HEK293 (cell line): ENCODE results near the gene ALOX12B.

ENCODE experiments used
- CTCF ChIP-seq: fragments of 450-650 bp; formaldehyde crosslinking; IDR thresholded peaks from 2 replicates; pipeline ENCODE4 v1.5.1; 2016; ENCODE audit warnings: missing biosample characterization, missing genetic modification characterization
- EGR2 ChIP-seq: fragments of 450-650 bp; formaldehyde crosslinking; IDR thresholded peaks from 2 replicates; pipeline ENCODE4 v1.5.1; 2016; ENCODE audit warnings: low read depth, missing biosample characterization, missing genetic modification characterization
- GFI1B ChIP-seq: fragments of 450-650 bp; formaldehyde crosslinking; IDR thresholded peaks from 2 replicates; pipeline ENCODE4 v1.5.1; 2016; ENCODE audit warnings: missing biosample characterization, missing genetic modification characterization
- MYNN ChIP-seq: fragments of 450-650 bp; formaldehyde crosslinking; IDR thresholded peaks from 2 replicates; pipeline ENCODE4 v1.5.1; 2016; ENCODE audit warnings: missing biosample characterization, missing genetic modification characterization, borderline replicate concordance
- PRDM10 ChIP-seq: fragments of 450-650 bp; formaldehyde crosslinking; IDR thresholded peaks from 2 replicates; pipeline ENCODE4 v1.5.1; 2016; ENCODE audit warnings: missing biosample characterization, missing genetic modification characterization
- PRDM6 ChIP-seq: fragments of 450-650 bp; formaldehyde crosslinking; IDR thresholded peaks from 2 replicates; pipeline ENCODE4 v1.5.1; 2017; ENCODE audit warnings: missing biosample characterization, missing genetic modification characterization
- WT1 ChIP-seq: fragments of 450-650 bp; formaldehyde crosslinking; IDR thresholded peaks from 2 replicates; pipeline ENCODE4 v1.5.1; 2016; ENCODE audit warnings: missing biosample characterization, missing genetic modification characterization
- YY1 ChIP-seq: fragments of 450-650 bp; formaldehyde crosslinking; IDR thresholded peaks from 2 replicates; pipeline ENCODE4 v1.5.1; 2018; ENCODE audit warnings: missing biosample characterization, missing genetic modification characterization
- ZBTB17 ChIP-seq: fragments of 450-650 bp; formaldehyde crosslinking; IDR thresholded peaks from 2 replicates; pipeline ENCODE4 v1.5.1; 2016; ENCODE audit warnings: missing biosample characterization, missing genetic modification characterization
- ZNF10 ChIP-seq: fragments of 450-650 bp; formaldehyde crosslinking; IDR thresholded peaks from 2 replicates; pipeline ENCODE4 v1.5.1; 2017; ENCODE audit warnings: missing biosample characterization, missing genetic modification characterization
- ZNF169 ChIP-seq: fragments of 450-650 bp; formaldehyde crosslinking; IDR thresholded peaks from 2 replicates; pipeline ENCODE4 v1.5.1; 2016; ENCODE audit warnings: missing biosample characterization, missing genetic modification characterization
- ZNF174 ChIP-seq: fragments of 450-650 bp; formaldehyde crosslinking; IDR thresholded peaks from 2 replicates; pipeline ENCODE4 v1.5.0; 2017; ENCODE audit warnings: missing biosample characterization, mild to moderate bottlenecking, missing genetic modification characterization
- ZNF223 ChIP-seq: fragments of 450-650 bp; formaldehyde crosslinking; IDR thresholded peaks from 2 replicates; pipeline ENCODE4 v1.5.1; 2016; ENCODE audit warnings: missing biosample characterization, missing genetic modification characterization
- ZNF26 ChIP-seq: fragments of 450-650 bp; formaldehyde crosslinking; IDR thresholded peaks from 2 replicates; pipeline ENCODE4 v1.5.1; 2016; ENCODE audit warnings: missing biosample characterization, missing genetic modification characterization
- ZNF280D ChIP-seq: fragments of 450-650 bp; formaldehyde crosslinking; IDR thresholded peaks from 2 replicates; pipeline ENCODE4 v1.5.1; 2016; ENCODE audit warnings: missing biosample characterization, missing genetic modification characterization
- ZNF311 ChIP-seq: fragments of 450-650 bp; formaldehyde crosslinking; IDR thresholded peaks from 2 replicates; pipeline ENCODE4 v1.5.1; 2017; ENCODE audit warnings: missing biosample characterization, missing genetic modification characterization, borderline replicate concordance
- ZNF350 ChIP-seq: fragments of 450-650 bp; formaldehyde crosslinking; IDR thresholded peaks from 2 replicates; pipeline ENCODE4 v1.5.0; 2017; ENCODE audit warnings: missing biosample characterization, mild to moderate bottlenecking, missing genetic modification characterization
- ZNF510 ChIP-seq: fragments of 450-650 bp; formaldehyde crosslinking; IDR thresholded peaks from 2 replicates; pipeline ENCODE4 v1.5.1; 2018; ENCODE audit warnings: mild to moderate bottlenecking, missing genetic modification characterization, missing biosample characterization; ENCODE audit not compliant: insufficient replicate concordance
- ZNF530 ChIP-seq: fragments of 450-650 bp; formaldehyde crosslinking; IDR thresholded peaks from 2 replicates; pipeline ENCODE4 v1.5.1; 2016; ENCODE audit warnings: low read depth, missing biosample characterization, missing genetic modification characterization
- ZNF747 ChIP-seq: fragments of 450-650 bp; formaldehyde crosslinking; IDR thresholded peaks from 2 replicates; pipeline ENCODE4 v1.5.1; 2016; ENCODE audit warnings: missing biosample characterization, missing genetic modification characterization
- ZXDB ChIP-seq: fragments of 450-650 bp; formaldehyde crosslinking; IDR thresholded peaks from 2 replicates; pipeline ENCODE4 v1.5.1; 2016; ENCODE audit warnings: missing biosample characterization, missing genetic modification characterization
- TF ChIP-seq, protein P1 (sequence below): fragments of 450-650 bp; formaldehyde crosslinking; IDR thresholded peaks from 2 replicates; pipeline ENCODE4 v1.5.1; 2017; ENCODE audit warnings: missing biosample characterization, missing genetic modification characterization
- TF ChIP-seq, protein P2 (sequence below): fragments of 450-650 bp; formaldehyde crosslinking; IDR thresholded peaks from 2 replicates; pipeline ENCODE4 v1.5.1; 2017; ENCODE audit warnings: missing biosample characterization, missing genetic modification characterization

Gene ALOX12B

GRCh38 chr17:8118769-8119580 lies 31.5 kb upstream of the ALOX12B start (continued):
- TF ChIP-seq ZNF280D (tag by site-specific recombination), result no peak
- TF ChIP-seq, protein P1, sequence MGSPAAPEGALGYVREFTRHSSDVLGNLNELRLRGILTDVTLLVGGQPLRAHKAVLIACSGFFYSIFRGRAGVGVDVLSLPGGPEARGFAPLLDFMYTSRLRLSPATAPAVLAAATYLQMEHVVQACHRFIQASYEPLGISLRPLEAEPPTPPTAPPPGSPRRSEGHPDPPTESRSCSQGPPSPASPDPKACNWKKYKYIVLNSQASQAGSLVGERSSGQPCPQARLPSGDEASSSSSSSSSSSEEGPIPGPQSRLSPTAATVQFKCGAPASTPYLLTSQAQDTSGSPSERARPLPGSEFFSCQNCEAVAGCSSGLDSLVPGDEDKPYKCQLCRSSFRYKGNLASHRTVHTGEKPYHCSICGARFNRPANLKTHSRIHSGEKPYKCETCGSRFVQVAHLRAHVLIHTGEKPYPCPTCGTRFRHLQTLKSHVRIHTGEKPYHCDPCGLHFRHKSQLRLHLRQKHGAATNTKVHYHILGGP, result no peak
- no peak for TF ChIP-seq ZNF223
- TF ChIP-seq WT1 (tag by site-specific recombination), result no peak
- peak; percentile 65 for TF ChIP-seq ZBTB17
- 0 out of 2 replicates have a peak, but pooled peaks have one; percentile 36 for TF ChIP-seq ZNF10 (tag by site-specific recombination)
- no peak for TF ChIP-seq EGR2 (tag by site-specific recombination)
- TF ChIP-seq ZNF350 (tag by site-specific recombination), result no peak
- no peak for TF ChIP-seq ZNF26 (tag by site-specific recombination)
- peak; percentile 90 for TF ChIP-seq CTCF (tag by site-specific recombination)
- no peak for TF ChIP-seq ZXDB (tag by site-specific recombination)
- TF ChIP-seq MYNN (tag by site-specific recombination), result 0 out of 2 replicates have a peak, but pooled peaks have one; percentile 26
- no peak for TF ChIP-seq ZNF510
- peak; percentile 36; the same call in 1 of the 2 replicates for TF ChIP-seq YY1 (tag by site-specific recombination)
- TF ChIP-seq, protein P2, sequence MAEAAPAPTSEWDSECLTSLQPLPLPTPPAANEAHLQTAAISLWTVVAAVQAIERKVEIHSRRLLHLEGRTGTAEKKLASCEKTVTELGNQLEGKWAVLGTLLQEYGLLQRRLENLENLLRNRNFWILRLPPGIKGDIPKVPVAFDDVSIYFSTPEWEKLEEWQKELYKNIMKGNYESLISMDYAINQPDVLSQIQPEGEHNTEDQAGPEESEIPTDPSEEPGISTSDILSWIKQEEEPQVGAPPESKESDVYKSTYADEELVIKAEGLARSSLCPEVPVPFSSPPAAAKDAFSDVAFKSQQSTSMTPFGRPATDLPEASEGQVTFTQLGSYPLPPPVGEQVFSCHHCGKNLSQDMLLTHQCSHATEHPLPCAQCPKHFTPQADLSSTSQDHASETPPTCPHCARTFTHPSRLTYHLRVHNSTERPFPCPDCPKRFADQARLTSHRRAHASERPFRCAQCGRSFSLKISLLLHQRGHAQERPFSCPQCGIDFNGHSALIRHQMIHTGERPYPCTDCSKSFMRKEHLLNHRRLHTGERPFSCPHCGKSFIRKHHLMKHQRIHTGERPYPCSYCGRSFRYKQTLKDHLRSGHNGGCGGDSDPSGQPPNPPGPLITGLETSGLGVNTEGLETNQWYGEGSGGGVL (tag by site-specific recombination), result no peak
- TF ChIP-seq ZNF747, result no peak
- TF ChIP-seq PRDM6 (tag by site-specific recombination), result peak; percentile 53
- TF ChIP-seq ZNF169 (tag by site-specific recombination), result no peak
- TF ChIP-seq ZNF530 (tag by site-specific recombination), result no peak
- TF ChIP-seq ZNF174, result no peak
- TF ChIP-seq ZNF311 (tag by site-specific recombination), result no peak
- peak; percentile 96 for TF ChIP-seq PRDM10 (tag by site-specific recombination)
- TF ChIP-seq GFI1B (tag by site-specific recombination), result peak; percentile 40; the same call in 1 of the 2 replicates
